IMR-90 (cell line): ENCODE results near the gene RUSF1. TPM values are rescaled to one million over a fixed set of nuclear protein-coding genes. Genes with fewer than 3 reads are reported as not detected.

Experiments
- ATAC-seq: fragments of 200-7000 bp; cut with Tn5 transposase; 2 replicates; pipeline ENCODE4 v1.9.1; 2020; ENCODE audit warnings: low read depth, mild to moderate bottlenecking, moderate library complexity
- BruUV-seq: library from RNA; stranded (reverse); fragments of 400-500 nt; replicated peaks from 2 replicates; lab custom pipeline; 2021; lab: Mats Ljungman, UMichigan
- CTCF ChIA-PET: fragments of 300-600 bp; formaldehyde crosslinking; extraction: SDS; loops from one replicate; lab custom pipeline; 2021; ENCODE audit warnings: antibody characterized with exemption; lab: Yijun Ruan, JAX
- POLR2A ChIA-PET: fragments of 300-600 bp; sonication (Branson Sonifier 250); formaldehyde crosslinking; loops from one replicate; lab custom pipeline; 2022; ENCODE audit warnings: antibody characterized with exemption; ENCODE audit not compliant: unreplicated experiment; lab: Charles Lee
- DNase-seq: peaks from one replicate; pipeline ENCODE4 v3.0.0; 2013
- H2AFZ ChIP-seq: replicated peaks from 2 replicates; pipeline ENCODE3; 2013; ENCODE audit warnings: low read length, mild to moderate bottlenecking; ENCODE audit not compliant: poor library complexity
- H2AK5ac ChIP-seq: 2 replicates; pipeline ENCODE4 v1.6.1; 2013; ENCODE audit warnings: low read depth, low read length, inconsistent platforms
- H2AK9ac ChIP-seq: replicated peaks from 2 replicates; pipeline ENCODE3; 2013; ENCODE audit warnings: mild to moderate bottlenecking, low read depth, low read length, moderate library complexity; ENCODE audit not compliant: poor library complexity
- H2BK120ac ChIP-seq: 2 replicates; pipeline ENCODE4 v1.6.1; 2013; ENCODE audit warnings: low read depth, low read length, inconsistent platforms
- H2BK15ac ChIP-seq: 3 replicates; pipeline ENCODE4 v1.6.1; 2013; ENCODE audit warnings: low read depth, low read length, inconsistent platforms
- H2BK20ac ChIP-seq: 2 replicates; pipeline ENCODE4 v1.6.1; 2013; ENCODE audit warnings: low read depth, mild to moderate bottlenecking, inconsistent platforms, low read length, moderate library complexity
- H2BK5ac ChIP-seq: 2 replicates; pipeline ENCODE4 v1.6.1; 2013; ENCODE audit warnings: mild to moderate bottlenecking, low read depth, low read length, inconsistent platforms; ENCODE audit not compliant: poor library complexity, severe bottlenecking
- H3K14ac ChIP-seq: replicated peaks from 2 replicates; pipeline ENCODE4 v1.6.1; 2013; ENCODE audit warnings: low read depth, low read length, inconsistent platforms
- H3K18ac ChIP-seq: 2 replicates; pipeline ENCODE4 v1.6.1; 2013; ENCODE audit warnings: low read depth, low read length, control low read depth
- H3K23ac ChIP-seq: 2 replicates; pipeline ENCODE4 v1.6.1; 2013; ENCODE audit warnings: low read depth, low read length, inconsistent platforms
- H3K27ac ChIP-seq: 2 replicates; pipeline ENCODE4 v1.5.1; 2013; ENCODE audit warnings: mild to moderate bottlenecking, control low read depth, low read length; ENCODE audit not compliant: insufficient read depth
- H3K27me3 ChIP-seq: 2 replicates; pipeline ENCODE4 v1.6.1; 2013; ENCODE audit warnings: low read length; ENCODE audit not compliant: control insufficient read depth, insufficient read depth
- H3K36me3 ChIP-seq: 2 replicates; pipeline ENCODE4 v1.6.1; 2013; ENCODE audit warnings: low read length, mixed read lengths; ENCODE audit not compliant: control insufficient read depth, insufficient read depth
- H3K4ac ChIP-seq: 2 replicates; pipeline ENCODE4 v1.6.1; 2013; ENCODE audit warnings: low read depth, low read length, inconsistent platforms
- H3K4me1 ChIP-seq: 2 replicates; pipeline ENCODE4 v1.6.1; 2013; ENCODE audit warnings: low read length, mixed read lengths; ENCODE audit not compliant: control insufficient read depth, insufficient read depth
- H3K4me2 ChIP-seq: 2 replicates; pipeline ENCODE4 v1.6.1; 2013; ENCODE audit warnings: low read depth, mild to moderate bottlenecking, control low read depth, low read length, moderate library complexity
- H3K4me3 ChIP-seq: 2 replicates; pipeline ENCODE4 v1.5.1; 2013; ENCODE audit warnings: low read depth, mild to moderate bottlenecking, control low read depth, low read length, moderate library complexity; ENCODE audit not compliant: insufficient read depth
- H3K56ac ChIP-seq: 2 replicates; pipeline ENCODE4 v1.6.1; 2013; ENCODE audit warnings: low read length, inconsistent platforms; ENCODE audit not compliant: insufficient read depth; ENCODE audit errors: extremely low read depth
- H3K79me1 ChIP-seq, 2 experiments: 2 replicates each; pipeline ENCODE4 v1.6.1; 2013; ENCODE audit warnings: low read length in 2 of 2, inconsistent platforms in 1 of 2, low read depth in 1 of 2
- H3K9ac ChIP-seq: 2 replicates; pipeline ENCODE4 v1.6.1; 2013; ENCODE audit warnings: low read depth, low read length, control low read depth
- H3K9me1 ChIP-seq: 2 replicates; pipeline ENCODE4 v1.6.1; 2013; ENCODE audit warnings: low read length, inconsistent platforms; ENCODE audit not compliant: insufficient read depth
- H3K9me3 ChIP-seq: 2 replicates; pipeline ENCODE4 v1.6.1; 2013; ENCODE audit warnings: low read length; ENCODE audit not compliant: control insufficient read depth, insufficient read depth
- H4K20me1 ChIP-seq: 2 replicates; pipeline ENCODE4 v1.6.1; 2013; ENCODE audit warnings: low read length, inconsistent platforms; ENCODE audit not compliant: insufficient read depth
- H4K5ac ChIP-seq: 2 replicates; pipeline ENCODE4 v1.6.1; 2013; ENCODE audit warnings: mild to moderate bottlenecking, low read depth, low read length, control low read depth
- H4K8ac ChIP-seq, 2 experiments: 2 replicates each; pipeline ENCODE4 v1.6.1; 2013; ENCODE audit warnings: low read depth in 2 of 2, low read length in 2 of 2, control low read depth in 1 of 2, inconsistent platforms in 1 of 2
- H4K91ac ChIP-seq: 2 replicates; pipeline ENCODE4 v1.6.1; 2013; ENCODE audit warnings: low read depth, low read length, inconsistent platforms; ENCODE audit not compliant: insufficient read depth
- CEBPB ChIP-seq: IDR thresholded peaks from 2 replicates; pipeline ENCODE4 v1.6.1; 2012; ENCODE audit warnings: low read depth, low read length, improper control_type of control experiment
- CHD1 ChIP-seq: IDR thresholded peaks from 2 replicates; pipeline ENCODE4 v1.6.1; 2012; ENCODE audit warnings: low read depth, low read length, improper control_type of control experiment
- CTCF ChIP-seq: conservative IDR thresholded peaks from 2 replicates; pipeline ENCODE4 v1.5.1; 2012; ENCODE audit warnings: mild to moderate bottlenecking, low read depth, low read length, improper control_type of control experiment
- ELK1 ChIP-seq: fragments of 150-350 bp; IDR thresholded peaks from 2 replicates; pipeline ENCODE4 v1.6.1; 2016; ENCODE audit warnings: low read depth, mild to moderate bottlenecking, low read length, moderate library complexity, borderline replicate concordance
- MAFK ChIP-seq: IDR thresholded peaks from 2 replicates; pipeline ENCODE4 v1.6.1; 2012; ENCODE audit warnings: low read depth, low read length, improper control_type of control experiment
- MAZ ChIP-seq: IDR thresholded peaks from 2 replicates; pipeline ENCODE4 v1.6.1; 2012; ENCODE audit warnings: low read depth, mild to moderate bottlenecking, low read length, improper control_type of control experiment, moderate library complexity, borderline replicate concordance
- NFE2L2 ChIP-seq: fragments of 150-350 bp; IDR thresholded peaks from 2 replicates; pipeline ENCODE4 v1.6.1; 2016; ENCODE audit warnings: low read depth, mild to moderate bottlenecking, low read length
- RFX5 ChIP-seq: IDR thresholded peaks from 2 replicates; pipeline ENCODE4 v1.8.0; 2012; ENCODE audit warnings: low read depth, mild to moderate bottlenecking, low read length, moderate library complexity
- USF2 ChIP-seq: fragments of 150-350 bp; IDR thresholded peaks from 2 replicates; pipeline ENCODE4 v1.6.1; 2017; ENCODE audit warnings: mild to moderate bottlenecking, antibody characterized with exemption, low read length, low read depth
- WGBS, 2 experiments: methylation state at CpG; one replicate each; pipeline versions ENCODE4 v1.1.5 to v1.1.7; 2013; ENCODE audit warnings: missing lambda C conversion rate in 2 of 2; ENCODE audit not compliant: insufficient read length in 1 of 2; ENCODE audit errors: extremely low coverage in 2 of 2; 5-methylcytosine and 5-hydroxymethylcytosine counted together
- dilution Hi-C: fragments of 300-500 bp; cut with HindIII; formaldehyde crosslinking; loops from one replicate; pipeline ENCODE4 v1.14.3; 2018; ENCODE audit warnings: low sequenced_read_pairs; ENCODE audit not compliant: unreplicated experiment
- in situ Hi-C: fragments of 300-500 bp; cut with MboI; formaldehyde crosslinking; loops from 3 replicates; pipeline ENCODE4 v1.14.3; 2019; ENCODE audit warnings: low sequenced_read_pairs, inconsistent platforms, mixed read lengths
- intact Hi-C: fragments of 100-400 bp; cut with micrococcal nuclease; formaldehyde crosslinking; loops from 2 replicates; pipeline ENCODE4 v1.10.0; 2022
- polyA plus RNA-seq, 3 experiments: library from polyadenylated mRNA; depleted of rRNA; stranded (reverse); fragments of >200 nt; gene quantifications; 2 replicates each; pipeline ENCODE4 v1.2.3, GENCODE V29; 2012; ENCODE audit warnings: low replicate concordance in 1 of 3
- total RNA-seq: library from RNA; depleted of rRNA; stranded (reverse); fragments of >200 nt; gene quantifications from 2 replicates; pipeline ENCODE4 v1.2.3, GENCODE V29; 2012

RUSF1 gene
- total and polyA plus RNA-seq, 2 of the 4 experiments (the other 2 are of a cell fraction), result 22.9 to 65.0 TPM

GRCh38 chr16:31476303-31477219, 31.6 kb downstream of the RUSF1 start (continued):
- no peak for TF ChIP-seq ELK1

- H3K18ac ChIP-seq, result no peak overlapping the region
- no peak overlapping the region for H3K4ac ChIP-seq
- no TSS peak for BruUV-seq
- H2BK120ac ChIP-seq, result no peak overlapping the region
- H2AFZ ChIP-seq, result no peak overlapping the region
- H2BK20ac ChIP-seq, result no peak overlapping the region
- no peak overlapping the region for H4K5ac ChIP-seq
- H3K9me3 ChIP-seq, result no peaks in the 10 kb centered on the region
- ATAC-seq (no peak), DNase-seq (no peak)
- H3K36me3 ChIP-seq, result peaks cover 56% of the 10 kb centered on the region
- no peak overlapping the region for H4K91ac ChIP-seq
- peaks cover 11% of the 10 kb centered on the region for H3K4me1 ChIP-seq
- no peak overlapping the region for H3K9ac ChIP-seq
- H2BK15ac ChIP-seq, result no peak overlapping the region
- H3K79me1 ChIP-seq, result peaks cover 22 to 65% of the 10 kb centered on the region in 2 experiments; a peak in 3 of 4 replicates
- no peak overlapping the region for H3K4me3 ChIP-seq
- no peak overlapping the region for H3K4me2 ChIP-seq
- H3K27me3 ChIP-seq, result no peaks in the 10 kb centered on the region
- ChIA-PET CTCF (no interaction called here), POLR2A (no interaction called here)
- no peak overlapping the region for H3K27ac ChIP-seq
- peaks cover 24% of the 10 kb centered on the region for H3K9me1 ChIP-seq
- no peak overlapping the region for H4K8ac ChIP-seq
- H2AK9ac ChIP-seq, result no peak overlapping the region
- dilution Hi-C loops, result no loop called here
- H3K56ac ChIP-seq, result no peak overlapping the region
- H3K14ac ChIP-seq, result no peak overlapping the region
- H3K23ac ChIP-seq, result no peak overlapping the region
- no peak overlapping the region for H2BK5ac ChIP-seq
- H2AK5ac ChIP-seq, result no peak overlapping the region
- H4K20me1 ChIP-seq, result peaks cover 66% of the 10 kb centered on the region
- WGBS, 2 experiments, result 87% methylated on average over 26 of the region's 26 CpGs; no CpG with 5 or more reads in 1 of the 2 experiments
- intact Hi-C loops, result no loop called here
- in situ Hi-C loops, result no loop called here
- TF ChIP-seq CHD1 (no peak), NFE2L2 (no peak), ELK1 (no peak), CEBPB (no peak), MAZ (no peak), CTCF (no peak), MAFK (no peak), USF2 (no peak), RFX5 (no peak)
These were observed 32.3 kb downstream of the RUSF1 start for GRCh38 chr16:31475946-31476302.
